DOHH2 (cell line): ENCODE data around the gene GLUL.
"Not testable (repeated sequence)": the region's sequence is repeated elsewhere in the genome, so short reads cannot be mapped to it uniquely, and the experiment has no call there.

Experiments
- H3F3A ChIP-seq: fragments of 200-600 bp; sonication (generic), shearing (Covaris generic); 2 replicates; pipeline ENCODE4 v1.6.0; 2016; ENCODE audit warnings: antibody characterized with exemption, mild to moderate bottlenecking; ENCODE audit not compliant: control insufficient read depth, insufficient read depth
- H3K27ac ChIP-seq: fragments of 200-600 bp; sonication (generic); 2 replicates; pipeline ENCODE4 v1.5.1; 2014; ENCODE audit warnings: low read depth, mild to moderate bottlenecking, low read length, moderate library complexity
- H3K27me3 ChIP-seq: fragments of 200-600 bp; sonication (generic); 2 replicates; pipeline ENCODE4 v1.6.1; 2014; ENCODE audit warnings: mild to moderate bottlenecking, low read length, mixed read lengths; ENCODE audit not compliant: control insufficient read depth
- H3K36me3 ChIP-seq: fragments of 200-600 bp; sonication (generic); 2 replicates; pipeline ENCODE4 v1.6.1; 2014; ENCODE audit warnings: mild to moderate bottlenecking, low read length, moderate library complexity, mixed read lengths; ENCODE audit not compliant: control insufficient read depth
- H3K4me1 ChIP-seq: fragments of 200-600 bp; sonication (generic); 2 replicates; pipeline ENCODE4 v1.6.1; 2014; ENCODE audit warnings: mild to moderate bottlenecking, low read length, mixed read lengths; ENCODE audit not compliant: control insufficient read depth
- H3K4me2 ChIP-seq: fragments of 200-600 bp; sonication (generic); 2 replicates; pipeline ENCODE4 v1.6.0; 2014; ENCODE audit warnings: mild to moderate bottlenecking, low read length, moderate library complexity
- H3K4me3 ChIP-seq: fragments of 200-600 bp; sonication (generic); 2 replicates; pipeline ENCODE4 v1.5.1; 2014; ENCODE audit warnings: mild to moderate bottlenecking, low read length, mixed read lengths
- H3K79me2 ChIP-seq: fragments of 200-600 bp; sonication (generic); 2 replicates; pipeline ENCODE4 v1.6.1; 2014; ENCODE audit warnings: mild to moderate bottlenecking, low read length, mixed read lengths; ENCODE audit not compliant: control insufficient read depth
- H3K9me2 ChIP-seq: fragments of 200-600 bp; sonication (generic); replicated peaks from 2 replicates; pipeline ENCODE4 v1.6.1; 2014; ENCODE audit warnings: mild to moderate bottlenecking, low read length, mixed read lengths; ENCODE audit not compliant: control insufficient read depth
- H3K9me3 ChIP-seq: fragments of 200-600 bp; sonication (generic); 2 replicates; pipeline ENCODE4 v1.6.1; 2014; ENCODE audit warnings: antibody characterized with exemption, low read length, mixed read lengths; ENCODE audit not compliant: control insufficient read depth, insufficient read depth
- H4K20me1 ChIP-seq: fragments of 200-600 bp; sonication (generic); 2 replicates; pipeline ENCODE4 v1.6.0; 2014; ENCODE audit warnings: low read depth, mild to moderate bottlenecking, antibody characterized with exemption, low read length, moderate library complexity; ENCODE audit not compliant: control insufficient read depth, insufficient read depth
- EZH2phosphoT487 ChIP-seq: fragments of 200-600 bp; sonication (generic); IDR thresholded peaks from 2 replicates; pipeline ENCODE4 v1.6.1; 2017; ENCODE audit warnings: borderline replicate concordance, mild to moderate bottlenecking, antibody characterized with exemption, low read length, moderate library complexity, mixed read lengths
- TF ChIP-seq, protein P1 (sequence below): fragments of 200-600 bp; sonication (generic); IDR thresholded peaks from one replicate; pipeline ENCODE4 v1.5.1; 2014; ENCODE audit warnings: antibody characterized with exemption, mild to moderate bottlenecking, low read depth, low read length; ENCODE audit not compliant: poor library complexity, severe bottlenecking

Gene GLUL

GRCh38 chr1:182383037-182383661 is 8.4 kb downstream of the GLUL start:
- Histone ChIP-seq H3K27ac (no peak overlapping the region), H3K4me2 (no peak overlapping the region), H3K9me3 (no peaks in the 10 kb centered on the region), H4K20me1 (no peaks in the 10 kb centered on the region), H3K4me3 (no peak overlapping the region), H3K36me3 (no peaks in the 10 kb centered on the region), H3K79me2 (no peaks in the 10 kb centered on the region), H3K27me3 (peaks cover 3% of the 10 kb centered on the region; the same call in 1 of the 2 replicates), H3K4me1 (no peaks in the 10 kb centered on the region), H3K9me2 (no peaks in the 10 kb centered on the region), H3F3A (no peaks in the 10 kb centered on the region)
- TF ChIP-seq EZH2phosphoT487: no peak
- TF ChIP-seq, protein P1, sequence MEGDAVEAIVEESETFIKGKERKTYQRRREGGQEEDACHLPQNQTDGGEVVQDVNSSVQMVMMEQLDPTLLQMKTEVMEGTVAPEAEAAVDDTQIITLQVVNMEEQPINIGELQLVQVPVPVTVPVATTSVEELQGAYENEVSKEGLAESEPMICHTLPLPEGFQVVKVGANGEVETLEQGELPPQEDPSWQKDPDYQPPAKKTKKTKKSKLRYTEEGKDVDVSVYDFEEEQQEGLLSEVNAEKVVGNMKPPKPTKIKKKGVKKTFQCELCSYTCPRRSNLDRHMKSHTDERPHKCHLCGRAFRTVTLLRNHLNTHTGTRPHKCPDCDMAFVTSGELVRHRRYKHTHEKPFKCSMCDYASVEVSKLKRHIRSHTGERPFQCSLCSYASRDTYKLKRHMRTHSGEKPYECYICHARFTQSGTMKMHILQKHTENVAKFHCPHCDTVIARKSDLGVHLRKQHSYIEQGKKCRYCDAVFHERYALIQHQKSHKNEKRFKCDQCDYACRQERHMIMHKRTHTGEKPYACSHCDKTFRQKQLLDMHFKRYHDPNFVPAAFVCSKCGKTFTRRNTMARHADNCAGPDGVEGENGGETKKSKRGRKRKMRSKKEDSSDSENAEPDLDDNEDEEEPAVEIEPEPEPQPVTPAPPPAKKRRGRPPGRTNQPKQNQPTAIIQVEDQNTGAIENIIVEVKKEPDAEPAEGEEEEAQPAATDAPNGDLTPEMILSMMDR: no peak

- Histone ChIP-seq H3F3A (no peaks in the 10 kb centered on the region), H3K27me3 (peaks cover 3% of the 10 kb centered on the region; the same call in 1 of the 2 replicates), H3K79me2 (no peaks in the 10 kb centered on the region), H3K4me1 (no peaks in the 10 kb centered on the region), H4K20me1 (no peaks in the 10 kb centered on the region), H3K9me2 (no peaks in the 10 kb centered on the region), H3K27ac (no peak overlapping the region), H3K4me3 (no peak overlapping the region), H3K9me3 (no peaks in the 10 kb centered on the region), H3K36me3 (no peaks in the 10 kb centered on the region), H3K4me2 (no peak overlapping the region)
- no peak for TF ChIP-seq EZH2phosphoT487
- TF ChIP-seq, protein P1: no peak
Measured at GRCh38 chr1:182381962-182382819, 9.4 kb downstream of the GLUL start.

- no peaks in the 10 kb centered on the region for H3F3A ChIP-seq
- H3K9me3 ChIP-seq: no peaks in the 10 kb centered on the region
- no peak overlapping the region for H3K27ac ChIP-seq
- no peaks in the 10 kb centered on the region for H3K36me3 ChIP-seq
- H3K9me2 ChIP-seq: no peaks in the 10 kb centered on the region
- H3K4me3 ChIP-seq: no peak overlapping the region
- H3K4me2 ChIP-seq: no peak overlapping the region
- H4K20me1 ChIP-seq: no peaks in the 10 kb centered on the region
- no peaks in the 10 kb centered on the region for H3K79me2 ChIP-seq
- H3K27me3 ChIP-seq: no peaks in the 10 kb centered on the region; the same call in 1 of the 2 replicates
- H3K4me1 ChIP-seq: no peaks in the 10 kb centered on the region
- TF ChIP-seq EZH2phosphoT487: no peak
- TF ChIP-seq, protein P1: no peak
Measured at GRCh38 chr1:182380199-182380598, 11.4 kb downstream of the GLUL start.

- H3K9me3 ChIP-seq, H4K20me1 ChIP-seq, H3K27me3 ChIP-seq, H3K4me2 ChIP-seq, H3K79me2 ChIP-seq, H3K36me3 ChIP-seq, H3K27ac ChIP-seq, H3F3A ChIP-seq, H3K4me1 ChIP-seq, H3K9me2 ChIP-seq, H3K4me3 ChIP-seq: not testable (repeated sequence)
Measured at GRCh38 chr1:182379781-182380180, 11.8 kb downstream of the GLUL start.
